CD4-positive, alpha-beta T cell (primary cell): ENCODE data around the gene KCNJ2. TPM values are rescaled to one million over a fixed set of nuclear protein-coding genes. Genes with fewer than 3 reads are reported as not detected.

Source experiments
- ATAC-seq: fragments of 200-7000 bp; cut with Tn5 transposase; one replicate; pipeline ENCODE4 v1.10.0; 2022; ENCODE audit warnings: mild to moderate bottlenecking; ENCODE audit not compliant: poor library complexity
- CTCF ChIA-PET: fragments of 350-600 bp; sonication (Branson Sonifier 250); formaldehyde crosslinking; loops from one replicate; lab custom pipeline; 2021; ENCODE audit warnings: antibody characterized with exemption, inconsistent platforms; lab: Charles Lee
- POLR2A ChIA-PET: fragments of 350-600 bp; sonication (Branson Sonifier 250); formaldehyde crosslinking; loops from one replicate; lab custom pipeline; 2021; ENCODE audit warnings: antibody characterized with exemption, inconsistent platforms; lab: Charles Lee
- DNase-seq, 14 experiments: peaks; one replicate each; pipeline ENCODE4 v3.0.0-alpha.2; 2013 to 2020; ENCODE audit warnings: mixed read lengths in 2 of 14
- H3K27ac ChIP-seq, 2 donors: one replicate each; pipeline versions ENCODE4 v1.5.1 to v1.7.0; 2013; ENCODE audit warnings: low read length in 2 of 2, low read depth in 1 of 2, mild to moderate bottlenecking in 1 of 2
- H3K27me3 ChIP-seq, 2 experiments: 1 replicate in 1 of 2; 2 replicates in 1 of 2; pipeline versions ENCODE4 v1.6.1 to v1.7.0; 2013; ENCODE audit warnings: low read length in 2 of 2, control low read depth in 1 of 2, mild to moderate bottlenecking in 1 of 2, moderate library complexity in 1 of 2; ENCODE audit not compliant: insufficient read depth in 2 of 2, control insufficient read depth in 1 of 2
- H3K36me3 ChIP-seq: one replicate; pipeline ENCODE4 v1.6.1; 2013; ENCODE audit warnings: low read length, control low read depth; ENCODE audit not compliant: insufficient read depth
- H3K4me1 ChIP-seq: one replicate; pipeline ENCODE4 v1.6.1; 2013; ENCODE audit warnings: low read length, control low read depth; ENCODE audit not compliant: insufficient read depth
- H3K4me3 ChIP-seq: one replicate; pipeline ENCODE4 v1.5.1; 2013; ENCODE audit warnings: mild to moderate bottlenecking, low read length, moderate library complexity
- H3K9me3 ChIP-seq, 2 experiments: 1 replicate in 1 of 2; 2 replicates in 1 of 2; pipeline versions ENCODE4 v1.6.1 to v1.7.0; 2013; ENCODE audit warnings: low read length in 2 of 2, mild to moderate bottlenecking in 2 of 2, control low read depth in 1 of 2, moderate library complexity in 1 of 2; ENCODE audit not compliant: control insufficient read depth in 1 of 2, insufficient read depth in 1 of 2
- H3K27ac Mint-ChIP-seq: one replicate; pipeline ENCODE4 v1.8.0; 2020; ENCODE audit warnings: mixed read lengths
- H3K27me3 Mint-ChIP-seq: one replicate; pipeline ENCODE4 v1.8.0; 2021; ENCODE audit warnings: mixed read lengths
- H3K36me3 Mint-ChIP-seq: one replicate; pipeline ENCODE4 v1.8.0; 2021; ENCODE audit warnings: low read depth, mixed read lengths
- H3K4me1 Mint-ChIP-seq: one replicate; pipeline ENCODE4 v1.8.0; 2021; ENCODE audit warnings: low read depth, mixed read lengths
- H3K4me3 Mint-ChIP-seq: one replicate; pipeline ENCODE4 v1.8.0; 2020; ENCODE audit warnings: mild to moderate bottlenecking, mixed read lengths
- H3K9me3 Mint-ChIP-seq: one replicate; pipeline ENCODE4 v1.8.0; 2020; ENCODE audit warnings: mixed read lengths
- intact Hi-C, 2 experiments: fragments of 100-400 bp; cut with DNase I in 1 of 2; cut with micrococcal nuclease in 1 of 2; formaldehyde crosslinking; loops; one replicate each; pipeline versions ENCODE4 v1.15.1 to v1.9.0; 2023 to 2025; cut with DNase I, micrococcal nuclease
- total RNA-seq, 174 experiments: library from RNA in 2 of 174; stranded (reverse) in 2 of 174; gene quantifications; one replicate each; pipeline ENCODE4 v1.2.3 and lab custom pipeline; 2021 to 2026
- TF ChIP-seq, protein P1 (sequence below): fragments of 200-600 bp; IDR thresholded peaks from one replicate; pipeline ENCODE4 v1.8.0; 2022; ENCODE audit warnings: antibody characterized with exemption, mild to moderate bottlenecking

The KCNJ2 gene
- total RNA-seq, 2 experiments from 2014 or later: not detected

GRCh38 chr17:70120425-70120824 is 48.9 kb upstream of the KCNJ2 start:
- intact Hi-C loops: no loop called here
- Mint-ChIP-seq H3K36me3 (no peaks in the 10 kb centered on the region), H3K4me3 (no peak overlapping the region), H3K9me3 (peaks cover 5% of the 10 kb centered on the region), H3K27ac (no peak overlapping the region), H3K27me3 (no peaks in the 10 kb centered on the region), H3K4me1 (no peaks in the 10 kb centered on the region)
- POLR2A ChIA-PET: no interaction called here
- ATAC-seq: no peak
- Histone ChIP-seq H3K4me1 (no peaks in the 10 kb centered on the region), H3K9me3 (peaks cover 0 to 6% of the 10 kb centered on the region in 2 experiments), H3K36me3 (no peaks in the 10 kb centered on the region), H3K4me3 (no peak overlapping the region), H3K27me3 (no peaks in the 10 kb centered on the region), H3K27ac (no peak overlapping the region)
- peak in 1 of 14 experiments; percentile 12 for DNase-seq
- CTCF ChIA-PET: no interaction called here
- TF ChIP-seq, protein P1, sequence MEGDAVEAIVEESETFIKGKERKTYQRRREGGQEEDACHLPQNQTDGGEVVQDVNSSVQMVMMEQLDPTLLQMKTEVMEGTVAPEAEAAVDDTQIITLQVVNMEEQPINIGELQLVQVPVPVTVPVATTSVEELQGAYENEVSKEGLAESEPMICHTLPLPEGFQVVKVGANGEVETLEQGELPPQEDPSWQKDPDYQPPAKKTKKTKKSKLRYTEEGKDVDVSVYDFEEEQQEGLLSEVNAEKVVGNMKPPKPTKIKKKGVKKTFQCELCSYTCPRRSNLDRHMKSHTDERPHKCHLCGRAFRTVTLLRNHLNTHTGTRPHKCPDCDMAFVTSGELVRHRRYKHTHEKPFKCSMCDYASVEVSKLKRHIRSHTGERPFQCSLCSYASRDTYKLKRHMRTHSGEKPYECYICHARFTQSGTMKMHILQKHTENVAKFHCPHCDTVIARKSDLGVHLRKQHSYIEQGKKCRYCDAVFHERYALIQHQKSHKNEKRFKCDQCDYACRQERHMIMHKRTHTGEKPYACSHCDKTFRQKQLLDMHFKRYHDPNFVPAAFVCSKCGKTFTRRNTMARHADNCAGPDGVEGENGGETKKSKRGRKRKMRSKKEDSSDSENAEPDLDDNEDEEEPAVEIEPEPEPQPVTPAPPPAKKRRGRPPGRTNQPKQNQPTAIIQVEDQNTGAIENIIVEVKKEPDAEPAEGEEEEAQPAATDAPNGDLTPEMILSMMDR: no peak

DNA sequence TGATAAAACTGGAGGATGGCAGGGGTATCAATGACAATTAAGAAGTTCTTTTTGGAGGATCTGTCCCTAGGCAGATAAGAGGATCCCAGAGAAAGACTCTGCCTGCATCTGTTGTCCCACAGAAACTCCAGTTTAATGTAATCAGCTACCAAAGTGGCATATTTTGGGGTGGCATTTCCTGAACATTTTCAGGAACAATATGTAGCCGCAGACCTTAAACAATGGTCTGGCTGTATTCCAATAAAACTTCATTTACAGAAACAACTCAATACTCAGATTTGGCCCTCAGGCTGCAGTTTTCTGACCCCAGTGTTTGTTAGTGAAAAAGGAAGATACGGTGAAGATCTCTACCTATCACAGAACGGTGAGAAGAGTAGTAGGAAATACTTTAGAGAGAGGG is 48.2 kb upstream of the KCNJ2 start:
- H3K36me3 Mint-ChIP-seq: no peaks in the 10 kb centered on the region
- H3K4me3 Mint-ChIP-seq: no peak overlapping the region
- no peaks in the 10 kb centered on the region for H3K4me1 ChIP-seq
- H3K9me3 Mint-ChIP-seq: peaks cover 5% of the 10 kb centered on the region
- no peaks in the 10 kb centered on the region for H3K36me3 ChIP-seq
- peaks cover 0 to 6% of the 10 kb centered on the region in 2 experiments for H3K9me3 ChIP-seq
- H3K27me3 ChIP-seq: no peaks in the 10 kb centered on the region
- no peak for ATAC-seq
- no peak for DNase-seq
- H3K27me3 Mint-ChIP-seq: no peaks in the 10 kb centered on the region
- no peaks in the 10 kb centered on the region for H3K4me1 Mint-ChIP-seq
- ChIA-PET CTCF (no interaction called here), POLR2A (no interaction called here)
- H3K27ac Mint-ChIP-seq: no peak overlapping the region
- no peak overlapping the region for H3K27ac ChIP-seq
- intact Hi-C loops: no loop called here
- H3K4me3 ChIP-seq: no peak overlapping the region
- TF ChIP-seq, protein P1: no peak

DNA sequence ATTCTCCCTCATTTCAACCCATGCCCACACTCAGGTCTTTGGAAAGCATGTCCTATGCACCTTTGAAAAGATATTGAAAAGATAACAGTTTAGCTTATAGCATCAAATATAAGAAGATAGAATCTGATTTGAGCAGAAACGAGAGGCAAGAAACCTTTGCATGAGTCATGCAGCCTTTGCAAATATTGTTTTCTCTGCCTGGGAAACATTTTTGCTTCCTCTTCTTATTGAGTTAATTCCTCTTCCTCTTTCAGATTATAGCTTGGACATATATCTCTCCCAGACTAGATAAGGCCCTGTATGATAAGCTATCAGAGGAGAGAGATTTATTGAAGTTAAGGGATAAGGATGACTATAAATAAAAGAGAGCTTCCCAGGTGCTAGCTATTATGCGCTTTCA is 46.1 kb upstream of the KCNJ2 start:
- no peak overlapping the region for H3K4me3 ChIP-seq
- Mint-ChIP-seq H3K9me3 (peaks cover 5% of the 10 kb centered on the region), H3K27me3 (no peaks in the 10 kb centered on the region), H3K4me1 (no peaks in the 10 kb centered on the region), H3K36me3 (no peaks in the 10 kb centered on the region), H3K4me3 (no peak overlapping the region), H3K27ac (no peak overlapping the region)
- DNase-seq (peak in 2 of 14 experiments; percentile 22 to 24), ATAC-seq (no peak)
- no peaks in the 10 kb centered on the region for H3K36me3 ChIP-seq
- peaks cover 0 to 6% of the 10 kb centered on the region in 2 experiments for H3K9me3 ChIP-seq
- TF ChIP-seq, protein P1: no peak
- H3K27me3 ChIP-seq: no peaks in the 10 kb centered on the region
- POLR2A ChIA-PET: no interaction called here
- CTCF ChIA-PET: no interaction called here
- no peaks in the 10 kb centered on the region for H3K4me1 ChIP-seq
- no peak overlapping the region for H3K27ac ChIP-seq
- intact Hi-C loops: no loop called here
